Liver (tissue), 9 donors: ENCODE results near the gene SPO11. TPM values are rescaled to one million over a fixed set of nuclear protein-coding genes. Genes with fewer than 3 reads are reported as not detected.

Experiments
- DNase-seq: peaks from one replicate; pipeline ENCODE4 v3.0.0-alpha.2; 2017; ENCODE audit warnings: low spot score
- H3K27ac ChIP-seq, 2 donors: one replicate each; pipeline ENCODE4 v1.7.0; 2013; ENCODE audit warnings: inconsistent platforms in 2 of 2, low read length in 2 of 2, control low read depth in 1 of 2, low read depth in 1 of 2, mild to moderate bottlenecking in 1 of 2
- H3K27me3 ChIP-seq, 4 donors: one replicate each; pipeline versions ENCODE4 v1.6.1 to v1.7.0; 2013; ENCODE audit warnings: low read length in 3 of 4, inconsistent platforms in 1 of 4, mild to moderate bottlenecking in 1 of 4, moderate library complexity in 1 of 4; ENCODE audit not compliant: control insufficient read depth in 4 of 4, insufficient read depth in 4 of 4
- H3K36me3 ChIP-seq, 4 donors: one replicate each; pipeline versions ENCODE4 v1.6.1 to v1.7.0; 2013; ENCODE audit warnings: low read length in 3 of 4, mild to moderate bottlenecking in 3 of 4, low read depth in 1 of 4, moderate library complexity in 1 of 4; ENCODE audit not compliant: control insufficient read depth in 4 of 4, insufficient read depth in 3 of 4
- H3K4me1 ChIP-seq, 4 donors: one replicate each; pipeline versions ENCODE4 v1.6.1 to v1.7.0; 2013; ENCODE audit warnings: low read length in 3 of 4, mild to moderate bottlenecking in 3 of 4, moderate library complexity in 1 of 4; ENCODE audit not compliant: control insufficient read depth in 4 of 4, insufficient read depth in 4 of 4
- H3K4me3 ChIP-seq, 3 donors: one replicate each; pipeline versions ENCODE4 v1.6.1 to v1.7.0; 2013; ENCODE audit warnings: low read length in 3 of 3, control low read depth in 1 of 3, low read depth in 1 of 3, mild to moderate bottlenecking in 1 of 3
- H3K9ac ChIP-seq, 2 donors: one replicate each; pipeline ENCODE4 v1.7.0; 2013; ENCODE audit warnings: low read length in 2 of 2, mild to moderate bottlenecking in 2 of 2, moderate library complexity in 2 of 2, control low read depth in 1 of 2, low read depth in 1 of 2
- H3K9me3 ChIP-seq, 4 donors: one replicate each; pipeline versions ENCODE4 v1.6.1 to v1.7.0; 2013; ENCODE audit warnings: low read length in 3 of 4; ENCODE audit not compliant: control insufficient read depth in 4 of 4
- EGR1 ChIP-seq, 2 donors: IDR thresholded peaks; 2 replicates each; pipeline ENCODE4 v1.6.1; 2016 to 2018; ENCODE audit warnings: antibody characterized with exemption in 2 of 2, low read depth in 2 of 2
- FOXA1 ChIP-seq: IDR thresholded peaks from 2 replicates; pipeline ENCODE4 v1.6.1; 2016; ENCODE audit warnings: antibody characterized with exemption
- FOXA2 ChIP-seq: IDR thresholded peaks from 2 replicates; pipeline ENCODE4 v1.6.1; 2016; ENCODE audit warnings: antibody characterized with exemption
- GABPA ChIP-seq, 2 donors: IDR thresholded peaks in 1 of 2; conservative IDR thresholded peaks in 1 of 2; 2 replicates each; pipeline ENCODE4 v1.6.1; 2016; ENCODE audit warnings: antibody characterized with exemption in 2 of 2, mild to moderate bottlenecking in 1 of 2, moderate library complexity in 1 of 2
- HNF4A ChIP-seq, 2 donors: conservative IDR thresholded peaks; 2 replicates each; pipeline ENCODE4 v1.6.1; 2016; ENCODE audit warnings: antibody characterized with exemption in 2 of 2, mild to moderate bottlenecking in 2 of 2
- HNF4G ChIP-seq: IDR thresholded peaks from 2 replicates; pipeline ENCODE4 v1.6.1; 2016; ENCODE audit warnings: antibody characterized with exemption
- JUND ChIP-seq, 2 donors: IDR thresholded peaks; 2 replicates each; pipeline ENCODE4 v1.6.1; 2016; ENCODE audit warnings: antibody characterized with exemption in 2 of 2
- NR2F2 ChIP-seq: IDR thresholded peaks from 2 replicates; pipeline ENCODE4 v1.6.1; 2016; ENCODE audit warnings: antibody characterized with exemption
- RXRA ChIP-seq, 2 donors: IDR thresholded peaks; 2 replicates each; pipeline ENCODE4 v1.6.1; 2017 to 2018; ENCODE audit warnings: antibody characterized with exemption in 2 of 2, mild to moderate bottlenecking in 1 of 2
- SP1 ChIP-seq: IDR thresholded peaks from 2 replicates; pipeline ENCODE4 v1.6.1; 2018; ENCODE audit warnings: antibody characterized with exemption, mild to moderate bottlenecking
- TAF1 ChIP-seq: conservative IDR thresholded peaks from 2 replicates; pipeline ENCODE4 v1.6.1; 2016; ENCODE audit warnings: antibody characterized with exemption, mild to moderate bottlenecking
- YY1 ChIP-seq: IDR thresholded peaks from 2 replicates; pipeline ENCODE4 v1.6.1; 2016; ENCODE audit warnings: antibody characterized with exemption, mild to moderate bottlenecking
- WGBS: extraction: QIAGEN DNeasy Blood & Tissue Kit; methylation state at CpG from one replicate; pipeline ENCODE4 v1.1.7; 2013; 5-methylcytosine and 5-hydroxymethylcytosine counted together
- polyA plus RNA-seq, 2 donors: library from polyadenylated mRNA; stranded (reverse) in 1 of 2; unstranded in 1 of 2; fragments of 200-250 nt in 1 of 2; fragments of >200 nt in 1 of 2; fragmentation: Nextera tagmentation in 1 of 2; extraction: Ambion mirVana in 1 of 2; gene quantifications; one replicate each; pipeline versions ENCODE4 v1.2.1 to v1.2.3, GENCODE V29; 2013 to 2015
- total RNA-seq, 2 donors: library from RNA; depleted of rRNA; stranded (reverse); fragments of >200 nt; gene quantifications; one replicate each; pipeline ENCODE4 v1.2.3, GENCODE V29; 2014
- TF ChIP-seq, protein P1 (sequence below): IDR thresholded peaks from 2 replicates; pipeline ENCODE4 v1.6.1; 2016; ENCODE audit warnings: antibody characterized with exemption
- TF ChIP-seq, protein P2 (sequence below): fragments of 150-350 bp; IDR thresholded peaks from 2 replicates; pipeline ENCODE4 v1.5.1; 2017; ENCODE audit warnings: improper control_type of control experiment, low read depth, low read length; ENCODE audit not compliant: missing input control
- TF ChIP-seq, protein P3 (sequence below): IDR thresholded peaks from 2 replicates; pipeline ENCODE4 v1.6.1; 2016; ENCODE audit warnings: antibody characterized with exemption
- TF ChIP-seq, protein P4 (sequence below): IDR thresholded peaks from 2 replicates; pipeline ENCODE4 v1.6.1; 2016; ENCODE audit warnings: antibody characterized with exemption, mild to moderate bottlenecking
- TF ChIP-seq, protein P5 (sequence below): IDR thresholded peaks from 2 replicates; pipeline ENCODE4 v1.6.1; 2016; ENCODE audit warnings: antibody characterized with exemption
- donor health status: healthy.
- donor health status: healthy.
- donor health status: healthy.
- donor health status: healthy.
- donor health status: healthy.

The SPO11 gene
- total and polyA plus RNA-seq, 4 donors: not detected

DNA sequence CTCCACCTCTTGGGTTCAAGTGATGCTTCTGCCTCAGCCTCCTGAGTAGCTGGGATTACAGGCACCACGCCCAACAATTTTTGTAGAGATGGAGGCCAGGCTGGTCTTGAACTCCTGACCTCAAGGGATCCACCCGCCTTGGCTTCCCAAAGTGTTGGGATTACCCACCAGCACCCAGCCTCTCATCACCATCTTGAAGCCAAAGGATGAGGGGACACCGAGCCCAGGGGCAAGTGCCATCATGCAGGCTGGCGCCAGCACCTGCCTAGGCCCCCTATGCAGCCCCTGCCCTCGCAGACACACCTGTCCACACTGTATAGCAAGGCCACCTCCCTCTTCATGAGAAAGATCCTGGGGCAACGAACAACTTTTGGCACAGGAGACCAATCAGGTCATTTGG lies 56.3 kb downstream of the SPO11 start:
- TF ChIP-seq SP1: no peak
- TF ChIP-seq, protein P1, sequence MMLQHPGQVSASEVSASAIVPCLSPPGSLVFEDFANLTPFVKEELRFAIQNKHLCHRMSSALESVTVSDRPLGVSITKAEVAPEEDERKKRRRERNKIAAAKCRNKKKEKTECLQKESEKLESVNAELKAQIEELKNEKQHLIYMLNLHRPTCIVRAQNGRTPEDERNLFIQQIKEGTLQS: no peak
- no peak for TF ChIP-seq FOXA1
- no peak for TF ChIP-seq TAF1
- TF ChIP-seq EGR1 (IDR thresholded peaks at IDR 0.05; ENCODE audit: low read depth in 2 of 2): no peak
- TF ChIP-seq, protein P2, sequence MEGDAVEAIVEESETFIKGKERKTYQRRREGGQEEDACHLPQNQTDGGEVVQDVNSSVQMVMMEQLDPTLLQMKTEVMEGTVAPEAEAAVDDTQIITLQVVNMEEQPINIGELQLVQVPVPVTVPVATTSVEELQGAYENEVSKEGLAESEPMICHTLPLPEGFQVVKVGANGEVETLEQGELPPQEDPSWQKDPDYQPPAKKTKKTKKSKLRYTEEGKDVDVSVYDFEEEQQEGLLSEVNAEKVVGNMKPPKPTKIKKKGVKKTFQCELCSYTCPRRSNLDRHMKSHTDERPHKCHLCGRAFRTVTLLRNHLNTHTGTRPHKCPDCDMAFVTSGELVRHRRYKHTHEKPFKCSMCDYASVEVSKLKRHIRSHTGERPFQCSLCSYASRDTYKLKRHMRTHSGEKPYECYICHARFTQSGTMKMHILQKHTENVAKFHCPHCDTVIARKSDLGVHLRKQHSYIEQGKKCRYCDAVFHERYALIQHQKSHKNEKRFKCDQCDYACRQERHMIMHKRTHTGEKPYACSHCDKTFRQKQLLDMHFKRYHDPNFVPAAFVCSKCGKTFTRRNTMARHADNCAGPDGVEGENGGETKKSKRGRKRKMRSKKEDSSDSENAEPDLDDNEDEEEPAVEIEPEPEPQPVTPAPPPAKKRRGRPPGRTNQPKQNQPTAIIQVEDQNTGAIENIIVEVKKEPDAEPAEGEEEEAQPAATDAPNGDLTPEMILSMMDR: no peak
- TF ChIP-seq HNF4G: no peak
- no peak for TF ChIP-seq JUND (IDR thresholded peaks at IDR 0.05)
- no peak for TF ChIP-seq HNF4A (conservative IDR thresholded peaks at IDR 0.05)
- TF ChIP-seq, protein P3, sequence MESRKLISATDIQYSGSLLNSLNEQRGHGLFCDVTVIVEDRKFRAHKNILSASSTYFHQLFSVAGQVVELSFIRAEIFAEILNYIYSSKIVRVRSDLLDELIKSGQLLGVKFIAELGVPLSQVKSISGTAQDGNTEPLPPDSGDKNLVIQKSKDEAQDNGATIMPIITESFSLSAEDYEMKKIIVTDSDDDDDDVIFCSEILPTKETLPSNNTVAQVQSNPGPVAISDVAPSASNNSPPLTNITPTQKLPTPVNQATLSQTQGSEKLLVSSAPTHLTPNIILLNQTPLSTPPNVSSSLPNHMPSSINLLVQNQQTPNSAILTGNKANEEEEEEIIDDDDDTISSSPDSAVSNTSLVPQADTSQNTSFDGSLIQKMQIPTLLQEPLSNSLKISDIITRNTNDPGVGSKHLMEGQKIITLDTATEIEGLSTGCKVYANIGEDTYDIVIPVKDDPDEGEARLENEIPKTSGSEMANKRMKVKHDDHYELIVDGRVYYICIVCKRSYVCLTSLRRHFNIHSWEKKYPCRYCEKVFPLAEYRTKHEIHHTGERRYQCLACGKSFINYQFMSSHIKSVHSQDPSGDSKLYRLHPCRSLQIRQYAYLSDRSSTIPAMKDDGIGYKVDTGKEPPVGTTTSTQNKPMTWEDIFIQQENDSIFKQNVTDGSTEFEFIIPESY: no peak
- TF ChIP-seq, protein P4, sequence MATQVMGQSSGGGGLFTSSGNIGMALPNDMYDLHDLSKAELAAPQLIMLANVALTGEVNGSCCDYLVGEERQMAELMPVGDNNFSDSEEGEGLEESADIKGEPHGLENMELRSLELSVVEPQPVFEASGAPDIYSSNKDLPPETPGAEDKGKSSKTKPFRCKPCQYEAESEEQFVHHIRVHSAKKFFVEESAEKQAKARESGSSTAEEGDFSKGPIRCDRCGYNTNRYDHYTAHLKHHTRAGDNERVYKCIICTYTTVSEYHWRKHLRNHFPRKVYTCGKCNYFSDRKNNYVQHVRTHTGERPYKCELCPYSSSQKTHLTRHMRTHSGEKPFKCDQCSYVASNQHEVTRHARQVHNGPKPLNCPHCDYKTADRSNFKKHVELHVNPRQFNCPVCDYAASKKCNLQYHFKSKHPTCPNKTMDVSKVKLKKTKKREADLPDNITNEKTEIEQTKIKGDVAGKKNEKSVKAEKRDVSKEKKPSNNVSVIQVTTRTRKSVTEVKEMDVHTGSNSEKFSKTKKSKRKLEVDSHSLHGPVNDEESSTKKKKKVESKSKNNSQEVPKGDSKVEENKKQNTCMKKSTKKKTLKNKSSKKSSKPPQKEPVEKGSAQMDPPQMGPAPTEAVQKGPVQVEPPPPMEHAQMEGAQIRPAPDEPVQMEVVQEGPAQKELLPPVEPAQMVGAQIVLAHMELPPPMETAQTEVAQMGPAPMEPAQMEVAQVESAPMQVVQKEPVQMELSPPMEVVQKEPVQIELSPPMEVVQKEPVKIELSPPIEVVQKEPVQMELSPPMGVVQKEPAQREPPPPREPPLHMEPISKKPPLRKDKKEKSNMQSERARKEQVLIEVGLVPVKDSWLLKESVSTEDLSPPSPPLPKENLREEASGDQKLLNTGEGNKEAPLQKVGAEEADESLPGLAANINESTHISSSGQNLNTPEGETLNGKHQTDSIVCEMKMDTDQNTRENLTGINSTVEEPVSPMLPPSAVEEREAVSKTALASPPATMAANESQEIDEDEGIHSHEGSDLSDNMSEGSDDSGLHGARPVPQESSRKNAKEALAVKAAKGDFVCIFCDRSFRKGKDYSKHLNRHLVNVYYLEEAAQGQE: no peak
- no peak for TF ChIP-seq FOXA2
- no peak for TF ChIP-seq RXRA (IDR thresholded peaks at IDR 0.05)
- no peak for TF ChIP-seq YY1
- TF ChIP-seq GABPA (IDR thresholded peaks at IDR 0.05 in 1 of 2, conservative IDR thresholded peaks at IDR 0.05 in 1 of 2): no peak
- TF ChIP-seq, protein P5, sequence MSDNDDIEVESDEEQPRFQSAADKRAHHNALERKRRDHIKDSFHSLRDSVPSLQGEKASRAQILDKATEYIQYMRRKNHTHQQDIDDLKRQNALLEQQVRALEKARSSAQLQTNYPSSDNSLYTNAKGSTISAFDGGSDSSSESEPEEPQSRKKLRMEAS: no peak
- TF ChIP-seq NR2F2: no peak
- WGBS: 97% methylated on average over 6 of the region's 6 CpGs
- Histone ChIP-seq H3K9me3 (no peaks in the 10 kb centered on the region), H3K4me1 (peaks cover 0 to 15% (median 10%) of the 10 kb centered on the region in 4 donors), H3K36me3 (no peaks in the 10 kb centered on the region), H3K27ac (no peak overlapping the region), H3K4me3 (no peak overlapping the region), H3K27me3 (no peaks in the 10 kb centered on the region), H3K9ac (no peak overlapping the region)
- DNase-seq: no peak

DNA sequence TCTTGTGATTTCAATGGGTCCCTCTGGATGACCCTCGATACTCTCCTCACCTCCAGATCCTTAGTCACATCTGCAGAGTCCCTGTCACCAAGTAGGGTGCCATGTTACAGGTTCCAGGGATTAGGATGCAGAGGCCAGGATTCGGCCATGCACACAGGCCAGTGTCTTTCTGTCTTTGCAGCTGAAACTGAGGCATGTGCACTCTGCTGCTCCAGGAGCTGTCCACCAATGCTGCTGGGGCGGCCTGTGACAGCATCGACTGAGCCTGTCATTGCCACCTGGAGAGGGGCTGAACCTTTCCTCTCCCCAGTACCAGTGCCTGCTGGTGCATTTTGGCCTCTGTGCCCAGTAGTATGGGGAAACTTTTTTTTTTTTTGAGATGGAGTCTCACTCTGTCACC lies 57.2 kb downstream of the SPO11 start:
- DNase-seq: no peak
- Histone ChIP-seq H3K27me3 (no peaks in the 10 kb centered on the region), H3K9ac (no peak overlapping the region), H3K27ac (no peak overlapping the region), H3K36me3 (no peaks in the 10 kb centered on the region), H3K4me1 (peaks cover 0 to 15% (median 11%) of the 10 kb centered on the region in 4 donors), H3K9me3 (no peaks in the 10 kb centered on the region), H3K4me3 (no peak overlapping the region)
- TF ChIP-seq EGR1 (IDR thresholded peaks at IDR 0.05; ENCODE audit: low read depth in 2 of 2) (no peak), SP1 (no peak), NR2F2 (no peak), GABPA (IDR thresholded peaks at IDR 0.05 in 1 of 2, conservative IDR thresholded peaks at IDR 0.05 in 1 of 2) (no peak), HNF4G (no peak), JUND (IDR thresholded peaks at IDR 0.05) (no peak), FOXA1 (no peak), YY1 (no peak), FOXA2 (no peak), TAF1 (no peak)
- TF ChIP-seq, protein P3: no peak
- TF ChIP-seq, protein P5: no peak
- TF ChIP-seq, protein P4: no peak
- WGBS: 98% methylated on average over 4 of the region's 4 CpGs
